ENCODE results near the gene MLXIPL. TPM values are rescaled to one million over a fixed set of nuclear protein-coding genes. Genes with fewer than 3 reads are reported as not detected.
"Not testable (repeated sequence)": the region's sequence is repeated elsewhere in the genome, so short reads cannot be mapped to it uniquely, and the experiment has no call there.

The MLXIPL gene
- total RNA-seq, 1 donor from 2014 or later: 117 TPM

DNA sequence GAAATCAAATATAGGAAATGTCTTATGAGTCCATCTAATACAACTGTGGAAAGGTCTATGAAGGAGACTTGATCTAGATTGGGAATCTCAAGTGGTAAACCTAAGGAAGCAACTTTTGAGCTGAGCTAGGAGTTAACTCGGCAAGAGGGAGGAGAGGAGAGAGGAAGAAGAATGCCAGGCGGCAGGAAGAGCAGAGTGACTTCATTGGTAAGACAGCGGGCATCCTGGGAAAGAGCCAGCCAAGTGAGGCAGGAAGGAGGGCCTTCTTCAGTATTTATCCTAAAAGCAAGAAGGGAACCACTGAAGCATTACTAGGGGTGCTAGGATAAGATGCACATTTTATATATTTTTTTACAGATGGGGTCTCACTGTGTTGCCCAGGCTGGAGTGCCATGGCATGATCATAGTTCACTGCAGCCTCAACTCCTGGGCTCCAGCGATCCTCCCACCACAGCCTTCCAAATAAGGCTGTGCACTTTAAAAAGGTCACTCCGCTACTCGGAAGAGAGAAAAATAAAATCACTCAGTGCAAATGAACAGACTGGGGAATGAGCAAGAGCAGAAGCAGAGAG lies 68.8 kb downstream of the MLXIPL start:
- DNase-seq (ENCODE audit: low spot score): no peak

GRCh38 chr7:73550093-73550492 lies 74.2 kb downstream of the MLXIPL start:
- DNase-seq (ENCODE audit: low spot score): not testable (repeated sequence)

DNA sequence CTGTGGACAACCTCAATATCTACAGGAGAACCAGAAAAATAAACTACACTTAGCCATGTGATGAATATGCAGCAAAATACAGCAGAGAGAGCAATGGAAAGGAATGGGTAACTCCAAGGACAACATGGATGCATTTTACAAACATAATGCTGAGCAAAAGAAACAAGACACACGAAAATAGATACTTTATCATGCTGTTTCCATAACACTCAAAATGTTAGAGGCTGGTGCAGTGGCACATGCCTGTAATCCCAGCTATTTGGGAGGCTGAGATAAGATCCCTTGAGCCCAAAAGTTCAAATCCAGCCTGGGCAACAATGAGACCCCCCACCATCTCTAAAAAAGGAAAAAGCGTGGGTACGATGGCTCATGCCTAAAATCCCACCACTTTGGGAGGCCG lies 75.1 kb downstream of the MLXIPL start:
- no peak for DNase-seq (ENCODE audit: low spot score)

- DNase-seq (ENCODE audit: low spot score): no peak
These were observed 76.5 kb downstream of the MLXIPL start for GRCh38 chr7:73547841-73548240.

GRCh38 chr7:73544678-73545077 lies 79.6 kb downstream of the MLXIPL start:
- no peak for DNase-seq (ENCODE audit: low spot score)

Other genes with a start within 250 kb of the MLXIPL start
- gene FZD9, start 190.7 kb downstream of the MLXIPL start, total RNA-seq: 0.29 TPM
- gene BAZ1B, start 102.2 kb downstream of the MLXIPL start, total RNA-seq: 50.7 TPM
- 57.7 TPM for gene BCL7B, start 66.8 kb downstream of the MLXIPL start, total RNA-seq
- 39.2 TPM for gene TBL2, start 45.9 kb downstream of the MLXIPL start, total RNA-seq
- gene VPS37D, start 43.3 kb upstream of the MLXIPL start, total RNA-seq: 13.5 TPM
- 15.9 TPM for gene DNAJC30, start 58.9 kb upstream of the MLXIPL start, total RNA-seq
- gene BUD23, start 59.1 kb upstream of the MLXIPL start, total RNA-seq: 57.6 TPM
- 33.8 TPM for gene STX1A, start 95.1 kb upstream of the MLXIPL start, total RNA-seq
- gene ABHD11, start 114.3 kb upstream of the MLXIPL start, total RNA-seq: 55.8 TPM
- 129 TPM for gene CLDN3, start 145.7 kb upstream of the MLXIPL start, total RNA-seq
- 201 TPM for gene CLDN4, start 206.5 kb upstream of the MLXIPL start, total RNA-seq
- gene METTL27, start 218.0 kb upstream of the MLXIPL start, total RNA-seq: 3.1 TPM
- gene TMEM270, start 236.6 kb upstream of the MLXIPL start, total RNA-seq: not detected